ENCODE results near the gene JAM3.
"Not testable (repeated sequence)": the region's sequence is repeated elsewhere in the genome, so short reads cannot be mapped to it uniquely, and the experiment has no call there.

The JAM3 gene

GRCh38 chr11:134086376-134086775 lies 17.5 kb downstream of the JAM3 start:
- Histone ChIP-seq H3K9me3 (replicated peaks; ENCODE audit: low read length) (no peaks in the 10 kb centered on the region), H3K4me1 (ENCODE audit: control insufficient read depth, insufficient read depth, low read length) (no peaks in the 10 kb centered on the region), H3K4me2 (ENCODE audit: low read length) (no peak overlapping the region), H3K27me3 (ENCODE audit: control insufficient read depth, insufficient read depth, low read length) (no peaks in the 10 kb centered on the region), H3K36me3 (ENCODE audit: insufficient read depth, low read length) (no peaks in the 10 kb centered on the region), H3K4me3 (ENCODE audit: low read length) (no peak overlapping the region), H3K9ac (ENCODE audit: low read depth, low read length) (no peak overlapping the region)

DNA sequence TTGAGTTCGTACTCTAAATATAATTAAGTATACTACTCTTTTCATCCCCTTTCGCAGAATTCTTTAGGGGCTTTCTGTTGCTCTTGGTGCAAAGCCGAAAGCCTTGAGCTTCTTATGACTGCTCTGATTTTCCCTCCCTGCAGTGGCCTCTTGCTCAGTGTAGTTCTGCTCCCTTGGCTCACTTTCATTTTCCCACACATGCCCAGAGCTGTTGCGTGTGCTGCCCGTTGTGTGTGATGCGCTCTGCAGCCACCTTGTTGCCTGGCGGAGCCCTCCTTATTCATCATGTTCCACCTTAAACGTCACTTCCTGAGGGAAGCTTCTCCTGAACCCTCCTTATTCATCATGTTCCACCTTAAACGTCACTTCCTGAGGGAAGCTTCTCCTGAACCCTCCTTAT lies 23.1 kb downstream of the JAM3 start:
- H3K9ac ChIP-seq (ENCODE audit: low read depth, low read length); H3K4me2 ChIP-seq (ENCODE audit: low read length); H3K4me3 ChIP-seq (ENCODE audit: low read length); H3K4me1 ChIP-seq (ENCODE audit: control insufficient read depth, insufficient read depth, low read length); H3K9me3 ChIP-seq (replicated peaks; ENCODE audit: low read length); H3K27me3 ChIP-seq (ENCODE audit: control insufficient read depth, insufficient read depth, low read length); H3K36me3 ChIP-seq (ENCODE audit: insufficient read depth, low read length): not testable (repeated sequence)

DNA sequence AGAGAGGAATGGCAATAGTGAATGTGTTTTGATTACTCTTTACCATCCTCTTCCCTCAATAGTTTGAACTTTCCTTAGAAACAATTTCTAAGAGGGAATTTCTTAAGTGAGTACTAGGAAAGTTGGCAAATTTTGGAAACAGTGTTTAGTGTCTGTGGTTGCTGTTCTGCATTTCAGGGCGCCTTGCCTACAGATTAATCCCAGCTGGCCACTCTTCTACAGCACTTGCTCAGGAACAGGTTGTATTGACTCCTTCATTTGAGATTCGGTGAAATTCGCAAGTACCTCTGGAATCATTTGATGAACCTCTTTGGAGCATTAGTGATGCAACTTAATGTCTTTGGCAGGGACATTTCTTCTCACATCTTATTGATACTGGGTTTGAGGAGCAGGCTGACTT lies 28.3 kb downstream of the JAM3 start:
- peaks cover 4% of the 10 kb centered on the region for H3K4me1 ChIP-seq (ENCODE audit: control insufficient read depth, insufficient read depth, low read length)
- no peaks in the 10 kb centered on the region for H3K27me3 ChIP-seq (ENCODE audit: control insufficient read depth, insufficient read depth, low read length)
- no peak overlapping the region for H3K4me3 ChIP-seq (ENCODE audit: low read length)
- H3K9me3 ChIP-seq (replicated peaks; ENCODE audit: low read length) = no peaks in the 10 kb centered on the region
- no peak overlapping the region for H3K4me2 ChIP-seq (ENCODE audit: low read length)
- H3K36me3 ChIP-seq (ENCODE audit: insufficient read depth, low read length) = no peaks in the 10 kb centered on the region
- no peak overlapping the region for H3K9ac ChIP-seq (ENCODE audit: low read depth, low read length)

- Histone ChIP-seq H3K9me3 (replicated peaks; ENCODE audit: low read length) (no peaks in the 10 kb centered on the region), H3K9ac (ENCODE audit: low read depth, low read length) (no peak overlapping the region), H3K36me3 (ENCODE audit: insufficient read depth, low read length) (no peaks in the 10 kb centered on the region)
Measured at GRCh38 chr11:134098566-134099184, 29.8 kb downstream of the JAM3 start.

DNA sequence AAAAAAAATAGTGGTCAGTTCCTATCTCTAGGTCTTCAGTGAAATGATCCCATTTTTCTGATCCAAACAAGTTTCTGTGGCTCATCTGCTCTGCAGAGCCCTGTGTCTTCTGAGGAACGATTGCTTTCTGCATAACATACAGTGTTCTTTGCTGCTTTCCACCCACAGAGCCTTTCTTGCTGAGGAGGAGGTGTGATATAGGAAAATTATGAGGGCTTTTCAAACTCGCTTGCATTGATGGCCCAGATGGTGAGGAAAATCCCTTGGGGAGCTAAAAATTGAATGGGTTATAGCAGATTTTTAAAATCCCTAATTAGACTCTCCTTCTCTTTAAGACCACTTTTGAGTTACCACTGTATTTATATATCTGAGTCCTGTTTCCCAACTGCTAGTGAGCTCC lies 31.3 kb downstream of the JAM3 start:
- Histone ChIP-seq H3K4me2 (ENCODE audit: low read length) (no peak overlapping the region), H3K27me3 (ENCODE audit: control insufficient read depth, insufficient read depth, low read length) (no peaks in the 10 kb centered on the region), H3K4me1 (ENCODE audit: control insufficient read depth, insufficient read depth, low read length) (peaks cover 4% of the 10 kb centered on the region), H3K9me3 (replicated peaks; ENCODE audit: low read length) (no peaks in the 10 kb centered on the region), H3K4me3 (ENCODE audit: low read length) (no peak overlapping the region), H3K9ac (ENCODE audit: low read depth, low read length) (no peak overlapping the region), H3K36me3 (ENCODE audit: insufficient read depth, low read length) (no peaks in the 10 kb centered on the region)

More at GRCh38 chr11:134098566-134099184, 29.8 kb downstream of the JAM3 start:
- H3K27me3 ChIP-seq (ENCODE audit: control insufficient read depth, insufficient read depth, low read length) = no peaks in the 10 kb centered on the region
- peaks cover 4% of the 10 kb centered on the region for H3K4me1 ChIP-seq (ENCODE audit: control insufficient read depth, insufficient read depth, low read length)
- no peak overlapping the region for H3K4me3 ChIP-seq (ENCODE audit: low read length)
- H3K4me2 ChIP-seq (ENCODE audit: low read length) = no peak overlapping the region

DNA sequence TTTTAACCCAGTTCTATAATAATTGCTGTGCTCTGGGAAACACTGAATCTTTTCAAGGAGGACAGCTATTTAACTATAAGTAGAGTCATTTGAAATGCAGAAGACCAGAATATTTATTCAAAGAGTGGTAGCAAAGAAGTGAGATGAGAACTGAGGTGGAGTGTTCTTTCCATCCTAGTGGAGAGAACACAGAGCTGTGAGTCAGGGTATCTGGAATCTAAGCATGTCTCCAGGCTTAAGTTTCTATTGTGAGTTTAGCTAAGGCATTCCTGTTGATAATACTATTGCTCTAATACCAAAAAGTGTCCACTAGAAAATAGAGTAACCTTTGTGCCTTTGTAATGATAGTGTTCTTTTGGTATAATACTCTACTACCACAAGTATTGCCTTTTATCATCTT lies 32.4 kb downstream of the JAM3 start:
- Histone ChIP-seq H3K9ac (ENCODE audit: low read depth, low read length) (no peak overlapping the region), H3K27me3 (ENCODE audit: control insufficient read depth, insufficient read depth, low read length) (no peaks in the 10 kb centered on the region), H3K9me3 (replicated peaks; ENCODE audit: low read length) (no peaks in the 10 kb centered on the region), H3K4me1 (ENCODE audit: control insufficient read depth, insufficient read depth, low read length) (peaks cover 4% of the 10 kb centered on the region), H3K4me3 (ENCODE audit: low read length) (no peak overlapping the region), H3K4me2 (ENCODE audit: low read length) (no peak overlapping the region), H3K36me3 (ENCODE audit: insufficient read depth, low read length) (no peaks in the 10 kb centered on the region)

DNA sequence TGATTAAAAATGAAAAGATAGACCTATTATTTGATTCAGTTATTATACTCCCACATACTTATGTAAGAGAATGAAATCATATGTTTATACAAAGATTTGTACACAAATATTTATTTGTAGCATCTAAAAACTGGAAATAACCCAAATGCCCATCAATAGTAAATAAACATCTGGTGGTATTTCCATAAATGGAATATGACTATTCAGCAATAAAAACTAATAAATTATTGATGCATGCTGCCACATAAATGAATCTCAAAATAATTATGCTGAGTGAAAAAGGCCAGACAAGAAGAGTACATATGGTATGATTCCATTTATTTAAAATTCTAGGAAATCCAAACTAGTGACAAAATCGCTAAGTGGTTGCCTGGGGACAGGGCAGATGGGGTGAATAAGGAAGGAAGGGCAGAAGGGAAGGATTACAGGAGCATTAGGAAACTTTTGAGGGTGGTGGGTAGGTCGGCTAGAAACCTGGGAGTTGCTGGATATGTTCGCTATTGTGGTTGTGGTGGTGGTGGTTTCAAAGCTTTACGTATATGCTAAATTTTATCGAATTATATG lies 41.5 kb downstream of the JAM3 start:
- Histone ChIP-seq H3K9ac (ENCODE audit: low read depth, low read length) (no peak overlapping the region), H3K27me3 (ENCODE audit: control insufficient read depth, insufficient read depth, low read length) (no peaks in the 10 kb centered on the region), H3K36me3 (ENCODE audit: insufficient read depth, low read length) (no peaks in the 10 kb centered on the region), H3K9me3 (replicated peaks; ENCODE audit: low read length) (no peaks in the 10 kb centered on the region), H3K4me2 (ENCODE audit: low read length) (no peak overlapping the region), H3K4me1 (ENCODE audit: control insufficient read depth, insufficient read depth, low read length) (no peaks in the 10 kb centered on the region), H3K4me3 (ENCODE audit: low read length) (no peak overlapping the region)

- not testable (repeated sequence) for H3K27me3 ChIP-seq (ENCODE audit: control insufficient read depth, insufficient read depth, low read length); H3K9ac ChIP-seq (ENCODE audit: low read depth, low read length); H3K36me3 ChIP-seq (ENCODE audit: insufficient read depth, low read length); H3K9me3 ChIP-seq (replicated peaks; ENCODE audit: low read length); H3K4me3 ChIP-seq (ENCODE audit: low read length); H3K4me2 ChIP-seq (ENCODE audit: low read length); H3K4me1 ChIP-seq (ENCODE audit: control insufficient read depth, insufficient read depth, low read length)
Measured at GRCh38 chr11:134113787-134114186, 44.9 kb downstream of the JAM3 start.

DNA sequence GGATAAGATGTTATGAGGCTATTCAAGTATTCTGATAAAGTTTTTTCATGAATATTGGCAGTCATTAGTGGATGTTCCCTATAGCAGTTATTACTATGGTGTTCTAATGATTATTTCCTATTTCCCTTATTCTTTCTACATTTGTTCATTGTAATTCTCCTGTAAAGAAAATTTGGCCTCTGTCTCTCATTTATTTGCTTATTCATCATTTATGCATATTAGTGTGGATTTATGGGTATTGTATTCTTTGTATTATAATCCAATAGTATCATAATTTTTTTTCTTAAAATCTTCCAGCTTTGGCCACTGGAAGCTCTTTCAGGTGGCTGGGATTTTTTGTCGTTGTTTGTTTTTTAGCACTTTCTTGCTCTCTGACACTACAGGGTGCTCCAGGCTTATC lies 47.3 kb downstream of the JAM3 start:
- Histone ChIP-seq H3K9me3 (replicated peaks; ENCODE audit: low read length) (no peaks in the 10 kb centered on the region), H3K36me3 (ENCODE audit: insufficient read depth, low read length) (no peaks in the 10 kb centered on the region)

DNA sequence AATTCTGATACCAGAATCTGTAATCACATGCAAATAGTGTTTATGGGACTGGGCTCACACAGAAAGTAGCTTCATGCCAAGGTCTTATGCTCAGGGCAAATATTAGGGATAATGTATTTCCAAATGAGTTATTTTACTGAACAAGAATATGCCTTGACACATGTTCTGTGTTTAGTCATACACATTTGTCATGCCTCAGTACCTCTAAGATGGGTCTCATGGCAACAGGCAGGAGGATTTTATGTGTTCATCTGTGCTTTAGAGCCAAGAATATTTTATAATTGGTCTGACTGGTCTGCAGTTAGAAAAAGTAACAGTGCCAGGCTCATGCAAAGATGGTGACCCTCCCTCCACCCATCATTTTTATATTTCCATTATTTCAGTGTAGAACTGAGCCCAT lies 49.1 kb downstream of the JAM3 start:
- H3K9me3 ChIP-seq (replicated peaks; ENCODE audit: low read length) = no peaks in the 10 kb centered on the region
- no peak overlapping the region for H3K9ac ChIP-seq (ENCODE audit: low read depth, low read length)
- H3K27me3 ChIP-seq (ENCODE audit: control insufficient read depth, insufficient read depth, low read length) = no peaks in the 10 kb centered on the region
- no peaks in the 10 kb centered on the region for H3K36me3 ChIP-seq (ENCODE audit: insufficient read depth, low read length)
- no peak overlapping the region for H3K4me3 ChIP-seq (ENCODE audit: low read length)
- H3K4me2 ChIP-seq (ENCODE audit: low read length) = no peak overlapping the region
- H3K4me1 ChIP-seq (ENCODE audit: control insufficient read depth, insufficient read depth, low read length) = peaks cover 37% of the 10 kb centered on the region

More for the DNA sequence above, 47.3 kb downstream of the JAM3 start:
- Histone ChIP-seq H3K4me3 (ENCODE audit: low read length) (no peak overlapping the region), H3K4me2 (ENCODE audit: low read length) (no peak overlapping the region), H3K9ac (ENCODE audit: low read depth, low read length) (no peak overlapping the region), H3K4me1 (ENCODE audit: control insufficient read depth, insufficient read depth, low read length) (peaks cover 31% of the 10 kb centered on the region), H3K27me3 (ENCODE audit: control insufficient read depth, insufficient read depth, low read length) (no peaks in the 10 kb centered on the region)

DNA sequence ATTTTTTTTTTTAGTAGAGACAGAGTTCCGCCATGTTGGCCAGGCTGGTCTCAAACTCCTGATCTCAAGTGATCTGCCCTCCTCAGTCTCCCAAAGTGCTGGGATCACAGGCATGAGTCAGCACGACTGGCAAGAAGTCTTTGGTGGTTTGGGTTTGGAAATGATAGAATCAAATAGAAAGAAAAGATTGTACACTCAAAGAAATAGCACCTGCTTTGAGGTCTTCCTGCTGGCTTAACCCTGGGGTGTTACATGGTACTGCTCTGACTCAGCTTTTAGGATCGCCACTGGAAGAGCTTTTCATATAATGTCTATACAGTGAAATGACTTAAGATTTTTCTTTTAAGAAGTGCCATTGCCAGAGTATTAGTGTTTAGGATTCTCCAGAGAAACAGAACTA lies 50.2 kb downstream of the JAM3 start:
- H3K9me3 ChIP-seq (replicated peaks; ENCODE audit: low read length) = no peaks in the 10 kb centered on the region

GRCh38 chr11:134120143-134120850 lies 51.4 kb downstream of the JAM3 start:
- Histone ChIP-seq H3K4me1 (ENCODE audit: control insufficient read depth, insufficient read depth, low read length) (peaks cover 45% of the 10 kb centered on the region), H3K4me3 (ENCODE audit: low read length) (peak overlapping the region; percentile 55), H3K9ac (ENCODE audit: low read depth, low read length) (peak overlapping the region; percentile 61), H3K36me3 (ENCODE audit: insufficient read depth, low read length) (no peaks in the 10 kb centered on the region), H3K4me2 (ENCODE audit: low read length) (peak overlapping the region; percentile 75), H3K9me3 (replicated peaks; ENCODE audit: low read length) (no peaks in the 10 kb centered on the region), H3K27me3 (ENCODE audit: control insufficient read depth, insufficient read depth, low read length) (no peaks in the 10 kb centered on the region)

More for the DNA sequence above, 50.2 kb downstream of the JAM3 start:
- no peak overlapping the region for H3K4me3 ChIP-seq (ENCODE audit: low read length)
- no peaks in the 10 kb centered on the region for H3K36me3 ChIP-seq (ENCODE audit: insufficient read depth, low read length)
- peak overlapping the region; percentile 61 for H3K9ac ChIP-seq (ENCODE audit: low read depth, low read length)
- no peaks in the 10 kb centered on the region for H3K27me3 ChIP-seq (ENCODE audit: control insufficient read depth, insufficient read depth, low read length)
- peaks cover 37% of the 10 kb centered on the region for H3K4me1 ChIP-seq (ENCODE audit: control insufficient read depth, insufficient read depth, low read length)
- peak overlapping the region; percentile 75 for H3K4me2 ChIP-seq (ENCODE audit: low read length)
